ENCODE measurements around the gene MRTFA.
"Not testable (repeated sequence)": the region's sequence is repeated elsewhere in the genome, so short reads cannot be mapped to it uniquely, and the experiment has no call there.

Gene MRTFA

GRCh38 chr22:40656651-40657050 is 20.1 kb upstream of the MRTFA start:
- not testable (repeated sequence) for DNase-seq

GRCh38 chr22:40655941-40656340 is 19.4 kb upstream of the MRTFA start:
- DNase-seq: not testable (repeated sequence)

- no peak for DNase-seq
These were observed 18.1 kb upstream of the MRTFA start for GRCh38 chr22:40654522-40655167.

- no peak for DNase-seq
These were observed 16.8 kb upstream of the MRTFA start for GRCh38 chr22:40653361-40653760.

- peak; percentile 25 for DNase-seq
These were observed 15.3 kb upstream of the MRTFA start for GRCh38 chr22:40651563-40652501.

- DNase-seq: no peak
These were observed 14.5 kb upstream of the MRTFA start for GRCh38 chr22:40651057-40651456.

GRCh38 chr22:40648386-40648785 is 11.9 kb upstream of the MRTFA start:
- DNase-seq: no peak

- no peak for DNase-seq
These were observed 9.2 kb upstream of the MRTFA start for GRCh38 chr22:40645579-40646197.

GRCh38 chr22:40642316-40642715 is 5.8 kb upstream of the MRTFA start:
- DNase-seq: no peak

GRCh38 chr22:40641269-40641668 is 4.8 kb upstream of the MRTFA start:
- no peak for DNase-seq

GRCh38 chr22:40638261-40638660 is 1.7 kb upstream of the MRTFA start:
- DNase-seq: no peak

- DNase-seq: peak; percentile 31
These were observed 948 bp upstream of the MRTFA start for GRCh38 chr22:40637183-40638150.

- no peak for DNase-seq
These were observed 559 bp downstream of the MRTFA start for GRCh38 chr22:40635940-40636379.

- DNase-seq: no peak
These were observed 1.2 kb downstream of the MRTFA start for GRCh38 chr22:40635043-40635939.

- no peak for DNase-seq
These were observed 2.2 kb downstream of the MRTFA start for GRCh38 chr22:40634119-40634903.

- no peak for DNase-seq
These were observed 3.5 kb downstream of the MRTFA start for GRCh38 chr22:40633036-40633435.

- DNase-seq: no peak
These were observed 4.6 kb downstream of the MRTFA start for GRCh38 chr22:40631925-40632324.

GRCh38 chr22:40628354-40629042 is 8.0 kb downstream of the MRTFA start:
- no peak for DNase-seq

GRCh38 chr22:40627612-40628011 is 8.9 kb downstream of the MRTFA start:
- DNase-seq: no peak

GRCh38 chr22:40626851-40627250 is 9.7 kb downstream of the MRTFA start:
- DNase-seq: no peak

Measured in activated gamma-delta T cell (primary cell).